K562 (cell line): ENCODE results near the gene CLDN5. TPM values are rescaled to one million over a fixed set of nuclear protein-coding genes. Genes with fewer than 3 reads are reported as not detected.

Source experiments
- BHLHE40 ChIP-seq: IDR thresholded peaks from 2 replicates; pipeline ENCODE4 v1.6.1; 2011; ENCODE audit warnings: low read length, improper control_type of control experiment
- EZH2 ChIP-seq: IDR thresholded peaks from 2 replicates; pipeline ENCODE4 v1.6.1; 2012; ENCODE audit warnings: low read depth, mild to moderate bottlenecking, inconsistent platforms, low read length, borderline replicate concordance
- HCFC1 ChIP-seq: IDR thresholded peaks from 2 replicates; pipeline ENCODE4 v1.6.1; 2012; ENCODE audit warnings: low read depth, low read length, improper control_type of control experiment
- HIVEP1 ChIP-seq: fragments of 250-450 bp; sonication (Bioruptor Pico); IDR thresholded peaks from 2 replicates; pipeline ENCODE4 v1.4.0; 2020; ENCODE audit warnings: mild to moderate bottlenecking
- HSF4 ChIP-seq: fragments of 250-450 bp; sonication (Bioruptor Pico); IDR thresholded peaks from 2 replicates; pipeline ENCODE4 v2.1.2; 2022; ENCODE audit warnings: mild to moderate bottlenecking, moderate library complexity, borderline replicate concordance
- MEIS2 ChIP-seq: fragments of 450-650 bp; IDR thresholded peaks from 2 replicates; pipeline ENCODE4 v1.6.1; 2014; ENCODE audit warnings: mild to moderate bottlenecking; ENCODE audit not compliant: partially characterized antibody
- MTA1 ChIP-seq: fragments of 450-650 bp; IDR thresholded peaks from 2 replicates; pipeline ENCODE4 v1.6.1; 2017; ENCODE audit warnings: borderline replicate concordance
- NCOA4 ChIP-seq: fragments of 450-650 bp; IDR thresholded peaks from 2 replicates; pipeline ENCODE4 v1.6.1; 2018; ENCODE audit warnings: mild to moderate bottlenecking; ENCODE audit not compliant: partially characterized antibody
- NFRKB ChIP-seq: fragments of 450-650 bp; IDR thresholded peaks from 2 replicates; pipeline ENCODE4 v1.6.1; 2016; ENCODE audit warnings: low read depth
- POLR2A ChIP-seq: fragments of 450-650 bp; conservative IDR thresholded peaks from 2 replicates; pipeline ENCODE4 v1.6.1; 2016
- PRMT5 ChIP-seq: sonication (generic); formaldehyde crosslinking; IDR thresholded peaks from 2 replicates; pipeline ENCODE4 v1.5.0; 2020; ENCODE audit warnings: missing genetic modification reagents
- PURB ChIP-seq: sonication (generic); formaldehyde crosslinking; IDR thresholded peaks from 2 replicates; pipeline ENCODE4 v1.9.0; 2021; ENCODE audit warnings: low read depth, mild to moderate bottlenecking, missing genetic modification reagents
- RBM34 ChIP-seq: fragments of 200-400 bp; formaldehyde crosslinking; IDR thresholded peaks from 2 replicates; pipeline ENCODE4 v1.6.1; 2018; ENCODE audit warnings: low read length, borderline replicate concordance; ENCODE audit not compliant: insufficient read depth
- STAG1 ChIP-seq: sonication (generic); formaldehyde crosslinking; IDR thresholded peaks from 2 replicates; pipeline ENCODE4 v1.5.0; 2020; ENCODE audit warnings: missing genetic modification reagents, borderline replicate concordance
- polyA plus RNA-seq, 8 experiments: library from polyadenylated mRNA; depleted of rRNA in 4 of 8; stranded (reverse) in 5 of 8; unstranded in 3 of 8; fragments of >200 nt; fragmentation: Nextera tagmentation in 2 of 8; fragmentation: Illumina TruSeq in 1 of 8; extraction: Ambion mirVana in 2 of 8; extraction: Trizol in 1 of 8; gene quantifications; 2 replicates each; pipeline versions ENCODE4 v1.2.1 to v1.2.3, GENCODE V29; 2011 to 2014; ENCODE audit warnings: inconsistent platforms in 1 of 8, missing spikeins in 1 of 8
- total RNA-seq, 7 experiments: library from RNA; depleted of rRNA in 6 of 7; stranded (reverse); fragments of >200 nt in 6 of 7; fragmentation: Illumina TruSeq in 2 of 7; extraction: Trizol in 2 of 7; gene quantifications; 2 replicates each; pipeline versions ENCODE4 v1.2.1 to v1.2.3, GENCODE V29; 2011 to 2021; ENCODE audit warnings: low replicate concordance in 1 of 7
- TF ChIP-seq, protein P1 (sequence below): fragments of 450-650 bp; formaldehyde crosslinking; IDR thresholded peaks from 2 replicates; pipeline ENCODE4 v1.4.0; 2022; ENCODE audit warnings: missing genetic modification characterization
- TF ChIP-seq, protein P2 (sequence below): fragments of 250-450 bp; sonication (Bioruptor Pico); IDR thresholded peaks from 2 replicates; pipeline ENCODE4 v1.8.0; 2022; ENCODE audit warnings: moderate library complexity, mild to moderate bottlenecking, inconsistent platforms
- TF ChIP-seq, protein P3 (sequence below): fragments of 250-450 bp; sonication (Bioruptor Pico); IDR thresholded peaks from 2 replicates; pipeline ENCODE4 v1.5.0; 2021
- TF ChIP-seq, protein P4 (sequence below): sonication (generic); formaldehyde crosslinking; IDR thresholded peaks from 2 replicates; pipeline ENCODE4 v1.8.0; 2022; ENCODE audit warnings: mild to moderate bottlenecking, missing genetic modification reagents
- TF ChIP-seq, protein P5 (sequence below): fragments of 250-450 bp; sonication (Bioruptor Pico); IDR thresholded peaks from 2 replicates; pipeline ENCODE4 v1.5.1; 2021; ENCODE audit warnings: mild to moderate bottlenecking
- TF ChIP-seq, protein P6 (sequence below): sonication (generic); formaldehyde crosslinking; IDR thresholded peaks from 2 replicates; pipeline ENCODE4 v1.8.0; 2023; ENCODE audit warnings: mild to moderate bottlenecking, missing genetic modification reagents

Gene CLDN5
- total and polyA plus RNA-seq, 9 of the 15 experiments (the other 6 are each of a cell fraction or from before 2014, with no cell fraction given), result 0.20 TPM; not detected in 8

DNA sequence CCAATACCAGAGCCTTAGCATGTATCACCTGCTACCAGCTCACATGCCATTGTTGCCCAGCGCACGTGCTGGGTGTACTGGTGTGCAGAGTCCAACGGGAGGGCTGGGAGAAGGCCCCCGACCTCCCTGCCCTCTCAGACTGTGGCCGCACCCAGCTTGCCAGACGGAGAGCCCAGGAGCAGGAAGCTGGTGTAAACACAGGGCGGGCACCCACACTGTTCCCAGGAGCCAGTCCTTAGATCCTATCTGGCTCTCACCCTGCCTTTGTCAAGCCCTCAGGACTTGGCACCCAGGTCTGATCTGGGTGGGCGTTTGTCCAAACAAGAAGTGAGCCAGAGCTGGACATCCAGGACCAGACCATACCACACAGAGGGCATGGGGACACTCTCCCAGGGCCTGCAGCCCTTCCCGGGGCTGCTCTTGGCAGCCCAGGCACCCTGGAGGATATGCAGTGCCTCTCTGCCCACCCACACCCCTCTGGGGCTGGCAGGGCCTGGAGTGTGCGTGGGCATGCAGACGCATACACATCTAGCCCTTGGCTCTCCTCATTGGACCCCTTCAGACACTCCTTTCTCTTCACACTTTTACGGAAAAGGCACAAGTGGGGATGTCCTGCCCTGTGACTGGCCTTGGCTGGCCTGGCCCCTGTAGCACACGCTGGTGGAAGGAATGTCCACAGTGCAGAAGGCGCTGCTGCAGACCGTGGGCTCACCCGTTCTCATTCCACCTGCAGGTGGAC is 19.9 kb upstream of the CLDN5 start (continued):
- TF ChIP-seq, protein P1, sequence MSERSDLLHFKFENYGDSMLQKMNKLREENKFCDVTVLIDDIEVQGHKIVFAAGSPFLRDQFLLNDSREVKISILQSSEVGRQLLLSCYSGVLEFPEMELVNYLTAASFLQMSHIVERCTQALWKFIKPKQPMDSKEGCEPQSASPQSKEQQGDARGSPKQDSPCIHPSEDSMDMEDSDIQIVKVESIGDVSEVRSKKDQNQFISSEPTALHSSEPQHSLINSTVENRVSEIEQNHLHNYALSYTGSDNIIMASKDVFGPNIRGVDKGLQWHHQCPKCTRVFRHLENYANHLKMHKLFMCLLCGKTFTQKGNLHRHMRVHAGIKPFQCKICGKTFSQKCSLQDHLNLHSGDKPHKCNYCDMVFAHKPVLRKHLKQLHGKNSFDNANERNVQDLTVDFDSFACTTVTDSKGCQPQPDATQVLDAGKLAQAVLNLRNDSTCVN (CRISPR knock-in tag), result no peak
- TF ChIP-seq RBM34 (no peak), BHLHE40 (no peak), STAG1 (CRISPR knock-in tag) (peak; percentile 60; the same call in 1 of the 2 replicates), MEIS2 (no peak), HIVEP1 (CRISPR knock-in tag) (no peak), PURB (no peak), HSF4 (CRISPR knock-in tag) (no peak), POLR2A (no peak), NFRKB (no peak), EZH2 (0 out of 2 replicates have a peak, but pooled peaks have one; percentile 37), PRMT5 (CRISPR knock-in tag) (0 out of 2 replicates have a peak, but pooled peaks have one; percentile 49), HCFC1 (no peak), MTA1 (no peak), NCOA4 (no peak)
- TF ChIP-seq, protein P2, sequence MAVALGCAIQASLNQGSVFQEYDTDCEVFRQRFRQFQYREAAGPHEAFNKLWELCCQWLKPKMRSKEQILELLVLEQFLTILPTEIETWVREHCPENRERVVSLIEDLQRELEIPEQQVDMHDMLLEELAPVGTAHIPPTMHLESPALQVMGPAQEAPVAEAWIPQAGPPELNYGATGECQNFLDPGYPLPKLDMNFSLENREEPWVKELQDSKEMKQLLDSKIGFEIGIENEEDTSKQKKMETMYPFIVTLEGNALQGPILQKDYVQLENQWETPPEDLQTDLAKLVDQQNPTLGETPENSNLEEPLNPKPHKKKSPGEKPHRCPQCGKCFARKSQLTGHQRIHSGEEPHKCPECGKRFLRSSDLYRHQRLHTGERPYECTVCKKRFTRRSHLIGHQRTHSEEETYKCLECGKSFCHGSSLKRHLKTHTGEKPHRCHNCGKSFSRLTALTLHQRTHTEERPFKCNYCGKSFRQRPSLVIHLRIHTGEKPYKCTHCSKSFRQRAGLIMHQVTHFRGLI (CRISPR knock-in tag), result no peak
- TF ChIP-seq, protein P3, sequence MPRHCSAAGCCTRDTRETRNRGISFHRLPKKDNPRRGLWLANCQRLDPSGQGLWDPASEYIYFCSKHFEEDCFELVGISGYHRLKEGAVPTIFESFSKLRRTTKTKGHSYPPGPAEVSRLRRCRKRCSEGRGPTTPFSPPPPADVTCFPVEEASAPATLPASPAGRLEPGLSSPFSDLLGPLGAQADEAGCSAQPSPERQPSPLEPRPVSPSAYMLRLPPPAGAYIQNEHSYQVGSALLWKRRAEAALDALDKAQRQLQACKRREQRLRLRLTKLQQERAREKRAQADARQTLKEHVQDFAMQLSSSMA (CRISPR knock-in tag), result no peak
- TF ChIP-seq, protein P4, sequence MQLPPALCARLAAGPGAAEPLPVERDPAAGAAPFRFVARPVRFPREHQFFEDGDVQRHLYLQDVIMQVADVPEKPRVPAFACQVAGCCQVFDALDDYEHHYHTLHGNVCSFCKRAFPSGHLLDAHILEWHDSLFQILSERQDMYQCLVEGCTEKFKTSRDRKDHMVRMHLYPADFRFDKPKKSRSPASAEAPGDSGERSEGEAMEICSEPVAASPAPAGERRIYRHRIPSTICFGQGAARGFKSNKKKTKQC (CRISPR knock-in tag), result peak; percentile 13; the same call in 1 of the 2 replicates
- TF ChIP-seq, protein P5, sequence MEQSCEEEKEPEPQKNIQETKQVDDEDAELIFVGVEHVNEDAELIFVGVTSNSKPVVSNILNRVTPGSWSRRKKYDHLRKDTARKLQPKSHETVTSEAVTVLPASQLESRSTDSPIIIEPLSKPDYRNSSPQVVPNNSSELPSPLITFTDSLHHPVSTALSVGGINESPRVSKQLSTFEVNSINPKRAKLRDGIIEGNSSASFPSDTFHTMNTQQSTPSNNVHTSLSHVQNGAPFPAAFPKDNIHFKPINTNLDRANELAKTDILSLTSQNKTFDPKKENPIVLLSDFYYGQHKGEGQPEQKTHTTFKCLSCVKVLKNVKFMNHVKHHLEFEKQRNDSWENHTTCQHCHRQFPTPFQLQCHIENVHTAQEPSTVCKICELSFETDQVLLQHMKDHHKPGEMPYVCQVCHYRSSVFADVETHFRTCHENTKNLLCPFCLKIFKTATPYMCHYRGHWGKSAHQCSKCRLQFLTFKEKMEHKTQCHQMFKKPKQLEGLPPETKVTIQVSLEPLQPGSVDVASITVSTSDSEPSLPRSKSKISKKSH (CRISPR knock-in tag), result no peak
- TF ChIP-seq, protein P6, sequence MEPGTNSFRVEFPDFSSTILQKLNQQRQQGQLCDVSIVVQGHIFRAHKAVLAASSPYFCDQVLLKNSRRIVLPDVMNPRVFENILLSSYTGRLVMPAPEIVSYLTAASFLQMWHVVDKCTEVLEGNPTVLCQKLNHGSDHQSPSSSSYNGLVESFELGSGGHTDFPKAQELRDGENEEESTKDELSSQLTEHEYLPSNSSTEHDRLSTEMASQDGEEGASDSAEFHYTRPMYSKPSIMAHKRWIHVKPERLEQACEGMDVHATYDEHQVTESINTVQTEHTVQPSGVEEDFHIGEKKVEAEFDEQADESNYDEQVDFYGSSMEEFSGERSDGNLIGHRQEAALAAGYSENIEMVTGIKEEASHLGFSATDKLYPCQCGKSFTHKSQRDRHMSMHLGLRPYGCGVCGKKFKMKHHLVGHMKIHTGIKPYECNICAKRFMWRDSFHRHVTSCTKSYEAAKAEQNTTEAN (CRISPR knock-in tag), result no peak
